Heart left ventricle (tissue), 16 donors: Measurements from ENCODE around the gene IL32. TPM values are rescaled to one million over a fixed set of nuclear protein-coding genes. Genes with fewer than 3 reads are reported as not detected.

Experiments used
- ATAC-seq, 4 donors: fragments of 200-7000 bp; cut with Tn5 transposase; one replicate each; pipeline ENCODE4 v1.9.1; 2020 to 2022; ENCODE audit warnings: moderate library complexity in 4 of 4, mild to moderate bottlenecking in 3 of 4, moderate number of reproducible peaks in 1 of 4
- DNase-seq, 5 donors: peaks; one replicate each; pipeline ENCODE4 v3.0.0-alpha.2; 2020
- H3K27ac ChIP-seq, 12 donors: fragments of 200-600 bp; sonication (generic) in 4 of 12; one replicate each; pipeline versions ENCODE4 v1.5.0 to v1.8.0; 2016 to 2022; ENCODE audit warnings: mild to moderate bottlenecking in 2 of 12
- H3K27me3 ChIP-seq, 9 donors: fragments of 200-600 bp; sonication (generic) in 2 of 9; one replicate each; pipeline versions ENCODE4 v1.5.1 to v1.8.0; 2016 to 2022; ENCODE audit warnings: mild to moderate bottlenecking in 3 of 9
- H3K36me3 ChIP-seq, 9 donors: fragments of 200-600 bp; sonication (generic) in 2 of 9; one replicate each; pipeline versions ENCODE4 v1.5.0 to v1.8.0; 2018 to 2022; ENCODE audit warnings: mild to moderate bottlenecking in 2 of 9
- H3K4me1 ChIP-seq, 12 donors: fragments of 200-600 bp; sonication (generic) in 4 of 12; one replicate each; pipeline versions ENCODE4 v1.5.0 to v1.8.0; 2016 to 2022; ENCODE audit warnings: mild to moderate bottlenecking in 3 of 12
- H3K4me3 ChIP-seq, 12 donors: fragments of 200-600 bp; sonication (generic) in 4 of 12; one replicate each; pipeline versions ENCODE4 v1.5.0 to v1.8.0; 2017 to 2022; ENCODE audit warnings: mild to moderate bottlenecking in 9 of 12, moderate library complexity in 4 of 12
- H3K9me3 ChIP-seq, 12 donors: fragments of 200-600 bp; sonication (generic) in 4 of 12; one replicate each; pipeline versions ENCODE4 v1.5.0 to v1.8.0; 2016 to 2022; ENCODE audit warnings: mild to moderate bottlenecking in 1 of 12
- POLR2A ChIP-seq, 2 donors: fragments of 450-650 bp; IDR thresholded peaks; one replicate each; pipeline ENCODE4 v1.6.1; 2017; ENCODE audit warnings: antibody characterized with exemption in 2 of 2, mild to moderate bottlenecking in 2 of 2, moderate library complexity in 2 of 2
- WGBS, 4 donors: extraction: QIAGEN DNeasy Blood & Tissue Kit in 2 of 4; methylation state at CpG; one replicate each; pipeline versions ENCODE4 v1.1.5 to v1.1.7; 2013 to 2018; 5-methylcytosine and 5-hydroxymethylcytosine counted together
- intact Hi-C, 10 donors: fragments of 100-400 bp; cut with DNase I; formaldehyde crosslinking; loops; one replicate each; pipeline versions ENCODE4 v1.11.1 to v1.14.2; 2022
- polyA plus RNA-seq, 2 donors: library from polyadenylated mRNA; stranded (reverse); fragments of 200-250 nt; gene quantifications; one replicate each; pipeline ENCODE4 v1.2.3, GENCODE V29; 2013
- total RNA-seq, 9 donors: library from RNA; depleted of rRNA in 2 of 9; stranded (reverse); fragments of >200 nt in 2 of 9; fragmentation: NEBNext Ultra II Directional in 3 of 9; extraction: Animal tissue kit (Norgen Biotek cat#: 25700) in 3 of 9; gene quantifications; one replicate each; pipeline versions ENCODE4 v1.1.0 to v1.2.4, GENCODE V29; 2016 to 2023
- TF ChIP-seq, protein P1 (sequence below), 12 donors: fragments of 200-600 bp; sonication (generic) in 4 of 12; IDR thresholded peaks; one replicate each; pipeline versions ENCODE4 v1.5.0 to v1.8.0; 2018 to 2022; ENCODE audit warnings: antibody characterized with exemption in 12 of 12, mild to moderate bottlenecking in 5 of 12
- donor health status: ischemic (EF 13 %, LVEDD 7.1; RV severe dilation, severe dysfunction).
- donor health status: healthy with polysubstance abuse.
- donor health status: DM: no; HTN: yes; CAD: no.
- donor health status: DM: no; HTN: no; CAD: no.
- donor health status: ischemic (EF 25% LVEDD 6.9; RV normal size, moderate dysfunction).
- donor health status: ischemic (EF 25% LVEDD 5.7; RV mildly dilated, moderate dysfunction).
- donor health status: healthy.
- donor health status: DM: yes; HTN: yes; CAD: no.
- donor health status: ischemic (EF 35%, LVEDD 5.7; RV mildly dilated, moderate dysfunction).
- donor health status: nonischemic (EF 11% LVEDD 7.7; RV severe dilation, severe dysfunction).
- donor health status: DM: yes; HTN: yes; CAD: no.
- donor health status: PGD.
- donor health status: ischemic (EF 29% LVEDD 5.4; RV normal size, mild dysfunction).
- donor health status: nonischemic (EF 23%, LVEDD 6.1; RV moderate dilation, normal function).

The IL32 gene
- total and polyA plus RNA-seq, 11 donors = 20.6 to 241 (median 59.2) TPM

DNA sequence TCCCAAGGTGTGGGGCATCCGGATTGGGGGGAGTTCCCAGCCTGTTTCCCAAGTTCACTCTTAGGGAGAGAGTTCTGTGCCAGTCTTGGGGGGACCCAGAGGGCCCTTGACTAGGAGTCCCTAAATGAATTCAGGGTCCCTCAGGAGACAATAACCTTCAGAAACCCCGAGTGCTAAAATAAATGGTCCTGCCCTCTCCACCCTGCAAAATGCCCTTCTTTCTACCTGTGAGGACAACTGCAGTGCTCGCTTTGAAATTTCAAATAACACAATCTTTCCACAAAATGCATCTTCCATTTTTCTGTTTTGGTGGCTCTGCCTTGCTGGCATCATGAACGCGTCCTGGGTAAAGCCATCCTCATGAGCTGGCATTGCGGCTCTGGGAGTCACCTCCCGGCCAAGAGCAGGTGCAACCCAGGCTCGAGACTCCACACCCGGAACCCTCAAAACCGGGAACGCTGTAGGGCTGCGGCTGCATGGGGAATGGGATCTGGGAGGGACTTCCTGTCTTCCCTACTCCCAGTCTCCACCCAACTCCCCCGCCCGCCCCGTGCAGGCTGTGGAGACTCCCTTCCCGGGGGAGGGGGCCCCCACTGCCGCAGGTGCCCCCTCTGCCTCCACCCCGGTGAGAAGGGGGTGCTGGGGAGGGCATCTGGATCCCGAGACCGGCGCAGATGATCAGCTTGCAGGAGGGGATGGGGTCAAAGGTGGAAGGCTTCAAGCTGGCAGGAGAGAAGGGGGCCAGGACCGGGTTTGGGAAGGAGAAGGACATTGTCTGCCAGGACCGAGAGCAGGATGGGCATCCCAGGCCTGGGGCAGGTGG, 46.8 kb downstream of the IL32 start, which contains the start of gene ZNF205:
ZNF205 (plus strand) TSS at position 529 of the 823 bp plus-strand sequence. CDS start 845 bp downstream, outside the sequence.
- WGBS, 4 donors = 7 to 14% (median 10%) methylated on average over 16 to 23 of the region's 23 CpGs
- H3K27me3 ChIP-seq = peaks cover 0 to 3% (median 0%) of the 10 kb centered on the region in 9 donors
- peak within 1 kb of the TSS; percentile 40 to 97 (median 85) for H3K4me3 ChIP-seq
- peak within 1 kb of the TSS; percentile 12 to 89 (median 76) for H3K27ac ChIP-seq
- H3K4me1 ChIP-seq = peaks cover 0 to 37% (median 26%) of the 10 kb centered on the region in 12 donors
- peak; percentile 84 to 87 (median 85) for DNase-seq
- ATAC-seq = peak; percentile 81 to 97 (median 94)
- peaks cover 0 to 28% (median 22%) of the 10 kb centered on the region in 9 donors for H3K36me3 ChIP-seq
- TF ChIP-seq POLR2A (IDR thresholded peaks at IDR 0.05) = peak in 1 of 2 donors; percentile 16
- TF ChIP-seq, protein P1, sequence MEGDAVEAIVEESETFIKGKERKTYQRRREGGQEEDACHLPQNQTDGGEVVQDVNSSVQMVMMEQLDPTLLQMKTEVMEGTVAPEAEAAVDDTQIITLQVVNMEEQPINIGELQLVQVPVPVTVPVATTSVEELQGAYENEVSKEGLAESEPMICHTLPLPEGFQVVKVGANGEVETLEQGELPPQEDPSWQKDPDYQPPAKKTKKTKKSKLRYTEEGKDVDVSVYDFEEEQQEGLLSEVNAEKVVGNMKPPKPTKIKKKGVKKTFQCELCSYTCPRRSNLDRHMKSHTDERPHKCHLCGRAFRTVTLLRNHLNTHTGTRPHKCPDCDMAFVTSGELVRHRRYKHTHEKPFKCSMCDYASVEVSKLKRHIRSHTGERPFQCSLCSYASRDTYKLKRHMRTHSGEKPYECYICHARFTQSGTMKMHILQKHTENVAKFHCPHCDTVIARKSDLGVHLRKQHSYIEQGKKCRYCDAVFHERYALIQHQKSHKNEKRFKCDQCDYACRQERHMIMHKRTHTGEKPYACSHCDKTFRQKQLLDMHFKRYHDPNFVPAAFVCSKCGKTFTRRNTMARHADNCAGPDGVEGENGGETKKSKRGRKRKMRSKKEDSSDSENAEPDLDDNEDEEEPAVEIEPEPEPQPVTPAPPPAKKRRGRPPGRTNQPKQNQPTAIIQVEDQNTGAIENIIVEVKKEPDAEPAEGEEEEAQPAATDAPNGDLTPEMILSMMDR (IDR thresholded peaks at IDR 0.05) = no peak
- intact Hi-C loops = loop anchor here in 1 of 10 donors (5.0 kb wide), 1 partner anchor 55 kb away; no protein-coding TSS in a partner anchor
- no peaks in the 10 kb centered on the region for H3K9me3 ChIP-seq

DNA sequence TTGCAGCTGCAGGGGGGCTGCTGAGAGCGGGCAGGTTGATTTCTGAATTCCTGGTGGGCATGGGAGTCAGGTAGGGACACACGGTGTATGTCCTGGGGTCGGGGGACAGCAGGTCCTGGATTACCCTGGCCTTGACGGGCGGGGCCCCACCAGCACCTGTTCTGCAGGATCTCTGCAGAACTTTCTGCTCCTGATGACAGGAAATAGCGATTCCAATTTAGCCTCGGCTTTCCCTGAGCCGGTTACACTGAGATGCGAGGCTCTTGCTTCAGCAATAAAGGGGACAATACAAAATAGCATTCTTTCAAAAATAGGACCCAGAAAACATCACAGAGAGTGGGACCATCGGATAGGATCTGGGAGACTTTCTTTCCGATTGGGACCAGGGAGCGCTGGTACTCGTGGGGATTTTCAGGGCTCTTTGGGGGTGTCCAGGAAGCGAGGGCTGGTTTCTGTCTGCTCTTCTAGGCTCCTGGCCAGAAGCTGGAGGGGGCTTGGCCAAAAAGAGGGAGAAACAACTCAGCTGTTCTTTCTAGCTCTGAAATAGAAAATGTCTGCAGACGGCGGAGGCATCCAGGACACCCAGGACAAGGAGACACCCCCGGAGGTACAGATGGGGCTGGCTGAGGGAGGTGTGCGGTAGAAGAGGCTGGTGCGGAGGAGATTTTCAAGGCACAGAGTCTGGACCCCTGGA, 47.6 kb downstream of the IL32 start:
- peak overlapping the region; percentile 12 to 89 (median 76) for H3K27ac ChIP-seq
- TF ChIP-seq POLR2A (IDR thresholded peaks at IDR 0.05) = no peak
- TF ChIP-seq, protein P1 (IDR thresholded peaks at IDR 0.05) = no peak
- H3K9me3 ChIP-seq = no peaks in the 10 kb centered on the region

DNA sequence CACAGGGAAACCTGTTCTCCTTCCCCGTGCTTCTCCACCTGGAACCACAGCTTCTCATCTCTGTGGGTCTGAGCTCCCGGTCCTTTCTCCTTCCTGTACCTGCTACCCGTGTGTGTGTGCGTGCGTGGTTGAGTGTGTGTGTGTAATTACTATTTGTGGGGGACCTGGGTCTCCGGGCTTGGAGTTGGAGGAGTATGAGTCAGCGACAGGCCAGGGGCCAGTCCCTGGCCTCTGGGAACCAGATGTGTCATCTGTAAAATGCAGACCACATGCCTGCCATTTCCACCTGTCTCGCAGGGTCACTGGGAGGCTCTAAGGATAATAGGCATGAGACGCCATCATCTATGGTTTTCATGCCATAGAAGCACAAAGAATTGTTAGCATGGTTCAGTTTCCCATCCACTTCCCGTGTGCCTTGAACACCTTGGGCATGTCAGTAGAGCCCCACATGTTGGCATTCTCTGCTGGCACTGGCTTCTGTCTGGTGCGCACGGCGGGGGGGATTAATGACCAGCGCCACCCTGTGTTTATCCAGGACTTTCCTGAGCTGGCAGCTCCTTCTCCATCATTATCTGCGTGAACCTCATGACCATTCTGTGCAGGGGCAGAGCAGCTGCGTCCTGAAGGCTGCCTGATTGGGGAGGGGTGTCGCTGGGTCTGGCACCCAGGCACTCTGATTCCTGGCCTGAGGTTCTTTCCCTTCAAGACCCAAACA, 48.5 kb downstream of the IL32 start:
- Histone ChIP-seq H3K4me3 (peak overlapping the region in 10 of 12 donors; percentile 63 to 97 (median 86)), H3K27me3 (peaks cover 0 to 3% (median 0%) of the 10 kb centered on the region in 9 donors), H3K27ac (peak overlapping the region in 3 of 12 donors; percentile 85 to 89 (median 86)), H3K4me1 (peaks cover 0 to 35% (median 24%) of the 10 kb centered on the region in 12 donors), H3K9me3 (no peaks in the 10 kb centered on the region), H3K36me3 (peaks cover 0 to 43% (median 36%) of the 10 kb centered on the region in 9 donors)
- intact Hi-C loops = loop anchor here in 1 of 10 donors (5.0 kb wide), 1 partner anchor 57 kb away; no protein-coding TSS in a partner anchor
- WGBS, 4 donors = 57 to 64% (median 60%) methylated on average over 14 to 17 of the region's 17 CpGs
- TF ChIP-seq, protein P1 (IDR thresholded peaks at IDR 0.05) = no peak
- TF ChIP-seq POLR2A (IDR thresholded peaks at IDR 0.05) = no peak
- no peak for DNase-seq
- no peak for ATAC-seq

More for the DNA sequence above, 47.6 kb downstream of the IL32 start:
- WGBS, 4 donors = 15 to 29% (median 16%) methylated on average over 15 to 19 of the region's 19 CpGs
- ATAC-seq (peak; percentile 8 to 38 (median 19)), DNase-seq (peak in 1 of 5 donors; percentile 45)
- peak overlapping the region; percentile 40 to 97 (median 85) for H3K4me3 ChIP-seq
- peaks cover 0 to 35% (median 24%) of the 10 kb centered on the region in 12 donors for H3K4me1 ChIP-seq
- peaks cover 0 to 35% (median 27%) of the 10 kb centered on the region in 9 donors for H3K36me3 ChIP-seq
- intact Hi-C loops = loop anchor here in 1 of 10 donors (5.0 kb wide), 1 partner anchor 56 kb away; no protein-coding TSS in a partner anchor
- peaks cover 0 to 3% (median 0%) of the 10 kb centered on the region in 9 donors for H3K27me3 ChIP-seq
